Coronary artery (tissue), 2 donors: ENCODE results near the gene HBS1L.

Source experiments
- DNase-seq: peaks from one replicate; pipeline ENCODE4 v3.0.0-alpha.2; 2017; ENCODE audit warnings: low spot score
- H3K27ac ChIP-seq, 2 donors: fragments of 200-600 bp; sonication (generic); one replicate each; pipeline ENCODE4 v1.5.1; 2016 to 2019
- H3K4me3 ChIP-seq: fragments of 200-600 bp; sonication (generic); 2 replicates; pipeline ENCODE4 v1.5.1; 2016; ENCODE audit warnings: mild to moderate bottlenecking, moderate library complexity
- TF ChIP-seq, protein P1 (sequence below): fragments of 200-600 bp; sonication (generic); IDR thresholded peaks from one replicate; pipeline ENCODE4 v1.5.1; 2019; ENCODE audit warnings: antibody characterized with exemption

The HBS1L gene

DNA sequence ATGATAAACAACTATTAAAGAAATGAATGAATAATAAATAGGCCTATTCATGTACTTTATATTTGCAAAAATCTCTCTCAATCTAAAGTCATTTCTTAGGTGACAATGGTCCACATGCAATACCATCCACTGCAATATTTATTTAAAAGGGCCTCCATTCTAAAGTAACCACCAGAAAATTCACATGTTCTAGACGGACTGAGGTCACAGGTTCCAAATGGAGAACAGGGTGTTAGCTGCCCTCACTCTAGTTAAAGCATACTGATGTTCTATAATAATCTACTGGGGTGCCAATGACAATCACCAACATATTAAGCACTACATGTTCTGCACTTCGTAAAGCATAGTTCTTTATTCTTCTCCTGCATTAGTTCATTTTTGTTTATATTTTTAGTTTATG, 1.2 kb downstream of the HBS1L start:
- no peak for DNase-seq
- no peak overlapping the region for H3K27ac ChIP-seq
- peak overlapping the region; percentile 74 for H3K4me3 ChIP-seq
- TF ChIP-seq, protein P1, sequence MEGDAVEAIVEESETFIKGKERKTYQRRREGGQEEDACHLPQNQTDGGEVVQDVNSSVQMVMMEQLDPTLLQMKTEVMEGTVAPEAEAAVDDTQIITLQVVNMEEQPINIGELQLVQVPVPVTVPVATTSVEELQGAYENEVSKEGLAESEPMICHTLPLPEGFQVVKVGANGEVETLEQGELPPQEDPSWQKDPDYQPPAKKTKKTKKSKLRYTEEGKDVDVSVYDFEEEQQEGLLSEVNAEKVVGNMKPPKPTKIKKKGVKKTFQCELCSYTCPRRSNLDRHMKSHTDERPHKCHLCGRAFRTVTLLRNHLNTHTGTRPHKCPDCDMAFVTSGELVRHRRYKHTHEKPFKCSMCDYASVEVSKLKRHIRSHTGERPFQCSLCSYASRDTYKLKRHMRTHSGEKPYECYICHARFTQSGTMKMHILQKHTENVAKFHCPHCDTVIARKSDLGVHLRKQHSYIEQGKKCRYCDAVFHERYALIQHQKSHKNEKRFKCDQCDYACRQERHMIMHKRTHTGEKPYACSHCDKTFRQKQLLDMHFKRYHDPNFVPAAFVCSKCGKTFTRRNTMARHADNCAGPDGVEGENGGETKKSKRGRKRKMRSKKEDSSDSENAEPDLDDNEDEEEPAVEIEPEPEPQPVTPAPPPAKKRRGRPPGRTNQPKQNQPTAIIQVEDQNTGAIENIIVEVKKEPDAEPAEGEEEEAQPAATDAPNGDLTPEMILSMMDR = no peak

DNA sequence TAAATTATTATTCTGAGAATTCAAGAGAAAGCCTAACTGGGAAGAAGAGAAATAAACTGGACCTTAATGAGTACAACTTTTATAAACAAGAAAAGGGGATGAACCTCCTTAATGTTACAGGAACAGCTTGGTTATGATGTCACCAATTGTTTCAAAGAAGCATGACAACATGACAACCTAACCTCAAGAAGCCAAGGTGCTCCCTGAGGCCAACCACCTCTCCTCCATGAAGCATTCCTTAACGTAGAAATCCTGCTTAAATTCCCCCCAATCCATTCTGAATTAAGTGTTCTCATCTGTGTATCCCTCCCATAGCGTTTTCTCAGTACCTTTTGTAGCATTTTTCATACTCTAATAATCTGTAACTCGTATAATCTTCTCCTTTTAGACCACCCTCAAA, 1.7 kb downstream of the HBS1L start:
- TF ChIP-seq, protein P1 = no peak
- no peak for DNase-seq
- H3K4me3 ChIP-seq = peak overlapping the region; percentile 74
- H3K27ac ChIP-seq = no peak overlapping the region

DNA sequence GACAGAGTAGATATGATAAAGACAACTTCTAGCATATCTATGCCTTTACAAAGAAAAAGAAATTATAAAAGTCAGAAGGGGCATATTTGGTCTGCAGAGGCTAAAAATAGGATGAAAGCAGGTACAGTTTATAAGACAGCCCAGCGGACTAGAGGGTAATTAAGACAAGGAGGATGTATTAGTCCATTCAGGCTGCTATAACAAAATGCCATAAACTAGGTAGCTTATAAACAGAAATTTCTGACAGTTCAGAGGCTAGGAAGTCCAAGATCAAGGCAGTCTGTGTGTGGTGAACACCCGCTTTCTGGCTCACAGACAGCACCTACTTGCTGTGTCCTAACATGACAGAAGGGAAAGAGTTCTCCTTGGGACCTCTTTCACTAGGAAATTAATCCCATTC, 5.7 kb downstream of the HBS1L start:
- no peak overlapping the region for H3K27ac ChIP-seq
- no peak overlapping the region for H3K4me3 ChIP-seq
- DNase-seq = no peak
- TF ChIP-seq, protein P1 = no peak

DNA sequence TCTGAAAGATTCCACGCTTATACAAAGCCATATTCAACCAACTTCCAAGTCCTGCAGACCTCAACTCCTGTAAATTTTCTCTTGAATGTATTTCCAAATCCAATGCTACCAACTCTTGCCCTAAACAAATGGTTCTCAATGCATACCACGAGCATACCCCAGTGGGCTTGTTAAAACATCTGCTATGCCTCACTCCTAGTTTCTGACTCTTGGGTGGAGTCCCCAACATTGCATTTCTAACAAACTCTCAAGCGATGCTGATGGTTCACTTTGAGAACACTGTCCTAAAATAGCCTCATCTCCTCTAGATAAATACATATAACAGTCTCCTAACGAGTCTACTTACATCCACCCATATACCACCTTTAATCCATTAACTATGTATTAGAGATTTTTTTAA, 7.3 kb downstream of the HBS1L start:
- DNase-seq = no peak
- Histone ChIP-seq H3K27ac (no peak overlapping the region), H3K4me3 (no peak overlapping the region)
- TF ChIP-seq, protein P1 = no peak

DNA sequence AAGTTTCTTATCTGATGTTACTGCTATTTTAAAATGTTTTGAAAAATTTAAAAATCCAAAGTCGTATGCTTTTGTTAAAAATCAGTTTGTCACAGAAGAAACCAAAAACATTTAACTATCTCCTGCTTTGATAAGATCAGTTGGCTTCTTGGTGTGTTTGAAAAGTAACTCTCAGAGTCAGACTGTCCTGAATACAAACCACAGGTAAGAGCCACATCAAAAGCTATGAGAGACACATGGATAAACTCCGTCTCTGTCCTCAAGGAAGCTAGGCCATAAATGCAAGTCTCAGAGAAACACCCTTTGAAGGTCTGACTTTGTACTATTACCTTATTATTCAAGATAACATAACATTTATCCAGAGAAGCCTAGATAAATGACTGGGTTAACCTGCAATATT, 7.7 kb downstream of the HBS1L start:
- no peak for DNase-seq
- TF ChIP-seq, protein P1 = no peak
- no peak overlapping the region for H3K27ac ChIP-seq
- H3K4me3 ChIP-seq = no peak overlapping the region

DNA sequence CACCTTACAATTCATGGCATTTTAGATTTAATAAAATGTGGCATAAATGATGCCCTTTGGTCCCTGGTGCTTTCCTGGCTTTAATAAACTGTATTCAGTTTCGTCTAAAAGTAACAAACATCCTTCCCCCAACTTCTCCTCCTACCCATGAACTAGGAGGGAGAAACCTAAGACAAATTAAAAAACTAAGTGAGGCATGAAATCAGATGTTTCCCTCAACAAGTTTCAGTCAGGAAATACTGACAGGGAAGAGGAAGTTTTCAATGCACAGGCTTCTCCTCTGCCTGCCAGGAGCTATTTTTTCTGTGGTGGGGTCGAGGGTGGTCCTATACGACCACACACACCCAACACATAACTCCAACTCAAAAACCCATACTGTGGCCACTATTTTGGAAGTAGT, 10.0 kb downstream of the HBS1L start:
- Histone ChIP-seq H3K27ac (no peak overlapping the region), H3K4me3 (no peak overlapping the region)
- TF ChIP-seq, protein P1 = no peak
- no peak for DNase-seq

GRCh38 chr6:135043846-135044245, 10.8 kb downstream of the HBS1L start:
- H3K27ac ChIP-seq = no peak overlapping the region
- TF ChIP-seq, protein P1 = no peak
- DNase-seq = no peak

More at GRCh38 chr6:135043846-135044245, 10.8 kb downstream of the HBS1L start:
- no peak overlapping the region for H3K4me3 ChIP-seq
